Activated T-cell treated with anti-CD3 and anti-CD28 coated beads for 48 hours (primary cell): ENCODE measurements around the gene TTC36.
A peak's percentile ranks its signal among the peaks of the same experiment; 100 is the strongest.
"Not testable (repeated sequence)": the region's sequence is repeated elsewhere in the genome, so short reads cannot be mapped to it uniquely, and the experiment has no call there.

Source experiments
- DNase-seq: peaks from one replicate; pipeline ENCODE4 v3.0.0-alpha.2; 2020; ENCODE audit warnings: low read depth

The TTC36 gene, protein sequence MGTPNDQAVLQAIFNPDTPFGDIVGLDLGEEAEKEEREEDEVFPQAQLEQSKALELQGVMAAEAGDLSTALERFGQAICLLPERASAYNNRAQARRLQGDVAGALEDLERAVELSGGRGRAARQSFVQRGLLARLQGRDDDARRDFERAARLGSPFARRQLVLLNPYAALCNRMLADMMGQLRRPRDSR

DNA sequence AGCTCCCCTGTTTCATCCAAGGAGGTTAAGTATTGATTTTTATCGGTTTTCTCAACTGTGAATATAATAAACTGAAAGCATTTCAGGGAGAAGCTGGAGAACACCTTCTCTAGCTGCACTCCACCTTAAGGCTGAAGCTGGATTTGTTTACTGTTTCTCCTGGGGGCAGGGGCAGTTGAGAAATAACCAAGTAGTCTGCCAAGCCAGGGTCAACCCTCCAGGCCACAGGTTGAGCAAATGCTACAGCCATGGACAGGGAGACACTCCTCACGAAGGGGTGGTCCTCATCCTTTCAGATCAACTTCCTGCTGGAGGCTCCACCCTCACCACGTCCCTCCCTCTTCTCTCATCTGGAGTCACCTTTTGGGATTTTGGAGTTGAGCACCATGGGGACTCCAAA, at the start of gene TTC36:
Gene TTC36, plus strand, starts transcription at position 366 of the 400 bp plus-strand sequence. Its CDS starts 21 bp downstream, at position 387.
- no peak for DNase-seq

DNA sequence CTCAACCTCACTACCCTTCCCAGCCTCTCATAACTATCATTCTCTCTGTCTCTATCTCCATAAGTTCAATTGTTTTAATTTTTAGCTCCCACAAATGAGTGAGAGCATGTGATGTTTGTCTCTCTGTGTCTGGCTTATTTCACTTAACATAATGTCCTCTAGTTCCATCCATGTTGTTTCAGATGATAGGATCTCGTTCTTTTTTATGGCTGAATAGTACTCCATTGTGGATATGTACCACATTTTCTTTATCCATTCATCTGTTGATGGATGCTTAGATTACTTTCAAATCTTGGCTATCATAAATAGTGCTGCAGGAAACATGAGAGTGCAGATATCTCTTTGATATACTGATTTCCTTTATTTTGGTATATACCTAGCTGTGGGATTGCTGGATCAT, 46.0 kb upstream of the TTC36 start:
- not testable (repeated sequence) for DNase-seq

DNA sequence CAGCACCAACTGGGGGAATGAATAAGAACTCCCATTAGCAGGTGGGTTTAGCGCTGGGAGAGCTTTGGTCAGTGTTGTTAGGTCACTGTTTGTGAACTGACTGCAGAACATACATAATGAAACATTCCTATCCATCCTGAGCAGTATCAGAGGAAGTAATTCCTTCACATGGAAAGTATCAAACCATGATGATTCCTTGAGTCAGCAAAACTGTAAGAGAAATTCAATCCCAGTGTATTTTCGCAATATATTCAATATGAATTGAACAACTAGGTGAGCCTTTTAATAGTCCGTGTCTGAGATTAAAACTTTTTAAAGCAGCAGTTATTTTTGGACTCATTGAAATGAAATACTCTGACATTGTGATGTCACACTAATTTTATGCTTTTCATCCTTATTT, 42.9 kb upstream of the TTC36 start:
- DNase-seq: no peak

DNA sequence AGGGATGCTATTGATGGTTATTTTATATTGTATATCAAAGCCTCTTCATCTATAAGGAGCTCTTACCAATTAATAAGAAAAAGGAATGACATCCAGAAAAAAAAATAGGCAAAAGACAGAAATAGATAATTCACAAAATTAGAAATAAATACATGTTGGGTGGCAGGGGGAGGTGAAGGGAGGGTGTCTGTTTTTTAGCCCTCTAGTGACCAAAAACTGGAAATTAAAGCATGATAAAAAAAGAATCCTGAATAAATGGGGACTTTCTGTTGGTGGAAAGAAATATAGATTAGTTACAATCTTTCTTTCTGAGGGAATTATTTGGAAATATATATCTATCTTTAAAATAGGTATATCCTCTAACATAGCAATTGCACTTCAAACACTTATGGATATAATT, 42.0 kb upstream of the TTC36 start:
- no peak for DNase-seq

DNA sequence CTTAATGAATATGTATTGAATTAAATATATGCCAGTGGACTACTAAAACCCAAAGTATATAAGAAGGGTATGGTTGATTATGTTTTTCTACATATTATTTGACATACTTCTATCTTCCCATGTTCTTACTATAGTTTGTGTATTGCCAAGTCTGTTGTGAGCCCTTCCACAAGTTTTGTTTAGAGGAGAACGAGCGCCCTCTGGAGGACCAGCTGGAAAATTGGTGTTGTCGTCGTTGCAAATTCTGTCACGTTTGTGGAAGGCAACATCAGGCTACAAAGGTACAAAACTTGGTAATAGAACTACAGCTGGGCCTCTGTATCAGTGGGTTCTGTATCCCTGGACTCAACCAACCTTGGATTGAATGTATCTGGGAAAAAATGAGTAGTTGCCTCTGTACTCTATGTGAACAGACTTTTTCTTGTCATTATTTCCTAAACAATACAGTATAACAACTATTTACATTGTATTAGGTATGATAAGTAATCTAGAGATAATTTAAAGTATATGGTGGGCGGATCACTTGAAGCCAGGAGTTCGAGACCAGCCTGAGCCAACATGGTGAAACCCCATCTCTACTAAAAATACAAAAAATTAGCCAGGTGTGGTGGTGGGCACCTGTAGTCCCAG, 38.7 kb upstream of the TTC36 start:
- peak; percentile 65 for DNase-seq

DNA sequence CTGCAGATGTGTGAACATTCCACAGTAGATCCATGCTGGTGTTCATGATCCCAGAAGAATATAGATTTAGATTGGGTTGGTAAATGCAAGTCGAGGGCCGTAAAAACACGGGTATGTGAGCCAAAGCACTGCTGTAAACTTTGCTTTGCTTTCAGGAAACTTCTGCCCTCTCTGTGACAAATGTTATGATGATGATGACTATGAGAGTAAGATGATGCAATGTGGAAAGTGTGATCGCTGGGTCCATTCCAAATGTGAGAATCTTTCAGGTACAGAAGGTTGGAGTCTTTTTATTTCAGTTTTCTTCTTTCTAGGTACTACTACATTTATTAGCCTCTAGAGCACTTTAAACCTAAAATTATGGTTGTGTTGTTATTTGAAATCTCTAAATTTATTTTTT, 36.2 kb upstream of the TTC36 start:
- DNase-seq: no peak

DNA sequence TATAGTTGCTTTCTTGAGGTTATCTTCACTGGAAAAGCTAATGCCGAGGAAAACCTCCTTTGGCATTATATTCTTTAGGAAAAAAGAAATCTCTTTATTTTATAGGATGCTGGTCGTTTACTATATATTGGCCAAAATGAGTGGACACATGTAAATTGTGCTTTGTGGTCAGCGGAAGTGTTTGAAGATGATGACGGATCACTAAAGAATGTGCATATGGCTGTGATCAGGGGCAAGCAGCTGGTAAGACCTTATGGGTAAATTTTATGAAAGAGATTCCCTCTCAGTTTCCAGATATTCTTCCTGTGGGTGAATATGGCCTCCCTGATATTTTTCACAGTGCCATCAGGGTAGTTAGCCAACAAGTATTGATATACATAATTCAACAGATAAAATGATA, 29.4 kb upstream of the TTC36 start:
- DNase-seq: no peak

DNA sequence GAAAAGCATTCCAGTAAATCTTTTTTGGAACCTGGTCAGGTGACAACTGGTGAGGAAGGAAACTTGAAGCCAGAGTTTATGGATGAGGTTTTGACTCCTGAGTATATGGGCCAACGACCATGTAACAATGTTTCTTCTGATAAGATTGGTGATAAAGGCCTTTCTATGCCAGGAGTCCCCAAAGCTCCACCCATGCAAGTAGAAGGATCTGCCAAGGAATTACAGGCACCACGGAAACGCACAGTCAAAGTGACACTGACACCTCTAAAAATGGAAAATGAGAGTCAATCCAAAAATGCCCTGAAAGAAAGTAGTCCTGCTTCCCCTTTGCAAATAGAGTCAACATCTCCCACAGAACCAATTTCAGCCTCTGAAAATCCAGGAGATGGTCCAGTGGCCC, 24.1 kb upstream of the TTC36 start:
- DNase-seq: no peak

DNA sequence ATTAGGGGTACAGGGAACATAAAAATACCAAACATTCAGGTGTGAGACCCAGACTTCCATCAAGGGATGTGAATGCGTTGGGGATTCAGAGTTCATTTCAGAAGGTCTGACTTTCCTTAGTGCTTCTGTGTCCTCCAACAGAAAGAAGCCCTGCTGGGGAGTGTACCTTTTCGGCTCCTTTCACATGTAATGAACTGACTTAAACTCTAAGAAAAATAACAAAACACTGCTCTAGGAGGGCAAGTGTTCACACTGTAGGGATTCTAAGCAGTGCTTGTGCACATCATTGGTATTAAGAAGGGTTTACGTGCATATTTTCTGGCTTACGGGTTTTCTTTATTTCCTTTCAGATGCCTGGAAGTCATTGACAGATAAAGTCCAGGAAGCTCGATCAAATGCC, 15.7 kb upstream of the TTC36 start:
- DNase-seq: no peak

DNA sequence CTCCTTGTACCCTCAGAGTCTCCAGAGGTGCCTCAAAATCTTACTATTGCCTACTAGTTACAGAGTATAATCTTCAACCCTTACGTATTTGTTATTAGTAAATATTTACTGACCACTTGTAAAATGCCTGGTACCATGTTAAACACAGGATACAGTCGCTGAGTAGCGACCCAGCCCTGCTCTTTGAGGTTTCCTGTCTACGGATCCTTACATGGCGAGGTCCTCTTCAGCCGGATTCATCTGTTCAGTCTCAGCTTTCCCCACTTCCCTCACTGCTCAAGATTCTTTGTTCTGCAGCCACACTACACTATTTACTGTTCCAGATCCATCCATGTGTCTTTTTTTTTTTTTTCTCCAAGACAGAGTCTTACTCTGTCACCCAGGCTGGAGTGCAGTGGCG, 13.2 kb upstream of the TTC36 start:
- no peak for DNase-seq

DNA sequence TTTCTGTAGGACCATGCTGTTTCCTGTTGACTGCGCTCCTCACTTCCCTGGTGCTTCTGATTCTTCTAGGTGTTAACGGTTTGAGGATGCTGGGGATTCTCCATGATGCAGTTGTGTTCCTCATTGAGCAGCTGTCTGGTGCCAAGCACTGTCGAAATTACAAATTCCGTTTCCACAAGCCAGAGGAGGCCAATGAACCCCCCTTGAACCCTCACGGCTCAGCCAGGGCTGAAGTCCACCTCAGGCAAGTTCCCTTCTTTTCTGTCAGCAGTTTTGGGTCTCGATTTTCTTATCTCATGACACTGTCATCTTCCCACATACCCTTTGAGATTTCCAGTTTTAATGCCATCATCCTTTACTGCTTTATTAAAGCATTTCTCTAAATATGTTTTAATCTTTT, 7.7 kb upstream of the TTC36 start:
- DNase-seq: no peak

DNA sequence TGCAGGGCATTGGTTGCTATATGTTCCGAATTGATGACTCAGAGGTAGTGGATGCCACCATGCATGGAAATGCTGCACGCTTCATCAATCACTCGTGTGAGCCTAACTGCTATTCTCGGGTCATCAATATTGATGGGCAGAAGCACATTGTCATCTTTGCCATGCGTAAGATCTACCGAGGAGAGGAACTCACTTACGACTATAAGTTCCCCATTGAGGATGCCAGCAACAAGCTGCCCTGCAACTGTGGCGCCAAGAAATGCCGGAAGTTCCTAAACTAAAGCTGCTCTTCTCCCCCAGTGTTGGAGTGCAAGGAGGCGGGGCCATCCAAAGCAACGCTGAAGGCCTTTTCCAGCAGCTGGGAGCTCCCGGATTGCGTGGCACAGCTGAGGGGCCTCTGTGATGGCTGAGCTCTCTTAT, 5.4 kb upstream of the TTC36 start:
- no peak for DNase-seq

DNA sequence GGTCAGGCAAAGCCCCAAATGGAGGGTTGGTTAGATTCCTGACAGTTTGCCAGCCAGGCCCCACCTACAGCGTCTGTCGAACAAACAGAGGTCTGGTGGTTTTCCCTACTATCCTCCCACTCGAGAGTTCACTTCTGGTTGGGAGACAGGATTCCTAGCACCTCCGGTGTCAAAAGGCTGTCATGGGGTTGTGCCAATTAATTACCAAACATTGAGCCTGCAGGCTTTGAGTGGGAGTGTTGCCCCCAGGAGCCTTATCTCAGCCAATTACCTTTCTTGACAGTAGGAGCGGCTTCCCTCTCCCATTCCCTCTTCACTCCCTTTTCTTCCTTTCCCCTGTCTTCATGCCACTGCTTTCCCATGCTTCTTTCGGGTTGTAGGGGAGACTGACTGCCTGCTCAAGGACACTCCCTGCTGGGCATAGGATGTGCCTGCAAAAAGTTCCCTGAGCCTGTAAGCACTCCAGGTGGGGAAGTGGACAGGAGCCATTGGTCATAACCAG, 4.7 kb upstream of the TTC36 start:
- DNase-seq: no peak

DNA sequence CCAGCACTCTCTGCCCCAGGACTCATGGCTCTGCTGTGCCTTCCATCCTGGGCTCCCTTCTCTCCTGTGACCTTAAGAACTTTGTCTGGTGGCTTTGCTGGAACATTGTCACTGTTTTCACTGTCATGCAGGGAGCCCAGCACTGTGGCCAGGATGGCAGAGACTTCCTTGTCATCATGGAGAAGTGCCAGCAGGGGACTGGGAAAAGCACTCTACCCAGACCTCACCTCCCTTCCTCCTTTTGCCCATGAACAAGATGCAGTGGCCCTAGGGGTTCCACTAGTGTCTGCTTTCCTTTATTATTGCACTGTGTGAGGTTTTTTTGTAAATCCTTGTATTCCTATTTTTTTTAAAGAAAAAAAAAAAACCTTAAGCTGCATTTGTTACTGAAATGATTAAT, 2.9 kb upstream of the TTC36 start:
- no peak for DNase-seq

DNA sequence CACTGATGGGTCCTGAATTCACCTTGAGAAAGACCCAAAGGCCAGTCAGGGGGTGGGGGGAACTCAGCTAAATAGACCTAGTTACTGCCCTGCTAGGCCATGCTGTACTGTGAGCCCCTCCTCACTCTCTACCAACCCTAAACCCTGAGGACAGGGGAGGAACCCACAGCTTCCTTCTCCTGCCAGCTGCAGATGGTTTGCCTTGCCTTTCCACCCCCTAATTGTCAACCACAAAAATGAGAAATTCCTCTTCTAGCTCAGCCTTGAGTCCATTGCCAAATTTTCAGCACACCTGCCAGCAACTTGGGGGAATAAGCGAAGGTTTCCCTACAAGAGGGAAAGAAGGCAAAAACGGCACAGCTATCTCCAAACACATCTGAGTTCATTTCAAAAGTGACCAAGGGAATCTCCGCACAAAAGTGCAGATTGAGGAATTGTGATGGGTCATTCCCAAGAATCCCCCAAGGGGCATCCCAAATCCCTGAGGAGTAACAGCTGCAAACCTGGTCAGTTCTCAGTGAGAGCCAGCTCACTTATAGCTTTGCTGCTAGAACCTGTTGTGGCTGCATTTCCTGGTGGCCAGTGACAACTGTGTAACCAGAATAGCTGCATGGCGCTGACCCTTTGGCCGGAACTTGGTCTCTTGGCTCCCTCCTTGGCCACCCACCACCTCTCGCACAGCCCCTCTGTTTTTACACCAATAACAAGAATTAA, 2.4 kb upstream of the TTC36 start:
- DNase-seq: no peak

DNA sequence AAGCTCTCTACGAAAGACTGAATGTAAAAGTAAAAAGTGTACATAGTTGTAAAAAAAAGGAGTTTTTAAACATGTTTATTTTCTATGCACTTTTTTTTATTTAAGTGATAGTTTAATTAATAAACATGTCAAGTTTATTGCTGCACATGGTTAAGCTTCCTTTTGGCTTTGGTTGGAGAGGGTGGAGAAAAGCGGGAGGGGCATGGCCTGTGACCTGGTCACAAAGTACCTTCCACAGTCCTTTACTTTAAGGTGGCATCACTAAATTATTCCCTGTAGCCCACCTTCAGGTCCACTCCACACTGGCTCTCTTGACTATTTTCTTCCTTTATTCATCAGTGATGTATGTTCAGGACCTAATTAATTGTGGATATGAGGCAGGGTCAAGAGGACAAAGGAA, 586 bp upstream of the TTC36 start:
- no peak for DNase-seq

DNA sequence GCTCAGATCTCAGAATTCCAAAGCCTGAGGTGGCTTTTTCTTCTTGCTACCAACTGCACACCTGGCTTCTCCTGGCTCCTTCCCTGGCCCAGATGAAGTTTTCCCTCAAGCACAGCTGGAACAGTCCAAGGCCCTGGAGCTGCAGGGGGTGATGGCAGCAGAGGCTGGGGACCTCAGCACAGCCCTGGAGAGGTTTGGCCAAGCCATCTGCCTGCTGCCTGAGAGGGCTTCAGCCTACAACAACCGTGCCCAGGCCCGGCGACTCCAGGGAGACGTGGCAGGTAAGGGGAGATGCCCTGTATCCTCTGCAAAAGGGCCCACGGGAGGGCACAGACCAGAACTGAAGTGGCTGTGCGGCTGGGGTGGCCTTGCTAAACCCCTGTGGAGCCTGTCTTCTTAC, 1.2 kb downstream of the TTC36 start:
- no peak for DNase-seq

DNA sequence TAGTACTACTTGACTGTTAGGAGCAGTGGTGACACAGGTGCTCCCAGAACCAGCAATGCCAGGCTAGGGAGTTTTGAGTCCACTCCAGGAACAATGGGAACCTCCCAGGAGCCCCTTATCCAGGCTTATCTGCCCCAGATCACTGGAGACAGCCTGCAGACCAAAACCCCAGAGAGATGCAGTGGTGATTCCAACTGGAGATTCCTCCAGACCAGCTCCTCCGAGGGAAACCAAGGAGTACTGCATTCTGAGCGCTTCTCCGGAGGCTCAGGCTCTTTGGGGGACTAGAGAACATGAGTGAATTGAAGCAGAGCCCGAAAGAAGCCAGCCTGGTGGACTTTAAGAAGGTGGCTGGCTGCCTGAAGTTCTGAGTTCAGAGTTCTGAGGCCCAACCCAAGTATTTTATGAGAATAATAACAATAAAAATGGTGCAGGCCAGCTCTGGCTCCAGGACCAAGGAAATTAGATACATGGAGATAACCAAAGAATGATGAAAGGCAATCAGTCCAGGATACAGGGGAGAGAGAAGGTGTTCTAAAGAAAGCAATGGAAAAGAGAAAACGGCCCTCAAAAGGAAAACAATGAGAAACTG, 2.4 kb downstream of the TTC36 start:
- DNase-seq: no peak

DNA sequence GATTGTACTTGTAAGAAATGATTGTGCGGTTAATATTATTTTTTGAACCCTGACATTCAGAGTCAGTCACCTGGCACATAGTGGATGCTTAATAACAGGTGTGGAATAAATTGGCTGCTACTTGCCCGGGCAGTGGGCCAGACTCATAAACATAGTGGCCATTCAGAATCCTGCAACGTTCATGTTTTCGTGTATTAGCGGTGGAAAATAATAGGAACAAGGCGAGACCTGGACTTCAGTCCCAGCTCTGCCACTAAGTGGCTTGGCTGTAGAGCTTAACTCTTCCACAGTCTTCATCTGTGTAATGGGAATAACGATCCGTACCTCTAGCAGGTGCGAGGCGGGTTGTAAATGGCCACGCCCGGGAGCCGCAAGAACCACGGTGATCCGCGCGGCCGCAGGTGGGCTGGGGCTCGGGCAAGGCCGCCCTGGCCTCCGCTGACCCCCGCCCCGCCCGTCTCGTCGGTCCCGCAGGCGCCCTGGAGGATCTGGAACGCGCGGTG, 3.0 kb downstream of the TTC36 start:
- DNase-seq: no peak

DNA sequence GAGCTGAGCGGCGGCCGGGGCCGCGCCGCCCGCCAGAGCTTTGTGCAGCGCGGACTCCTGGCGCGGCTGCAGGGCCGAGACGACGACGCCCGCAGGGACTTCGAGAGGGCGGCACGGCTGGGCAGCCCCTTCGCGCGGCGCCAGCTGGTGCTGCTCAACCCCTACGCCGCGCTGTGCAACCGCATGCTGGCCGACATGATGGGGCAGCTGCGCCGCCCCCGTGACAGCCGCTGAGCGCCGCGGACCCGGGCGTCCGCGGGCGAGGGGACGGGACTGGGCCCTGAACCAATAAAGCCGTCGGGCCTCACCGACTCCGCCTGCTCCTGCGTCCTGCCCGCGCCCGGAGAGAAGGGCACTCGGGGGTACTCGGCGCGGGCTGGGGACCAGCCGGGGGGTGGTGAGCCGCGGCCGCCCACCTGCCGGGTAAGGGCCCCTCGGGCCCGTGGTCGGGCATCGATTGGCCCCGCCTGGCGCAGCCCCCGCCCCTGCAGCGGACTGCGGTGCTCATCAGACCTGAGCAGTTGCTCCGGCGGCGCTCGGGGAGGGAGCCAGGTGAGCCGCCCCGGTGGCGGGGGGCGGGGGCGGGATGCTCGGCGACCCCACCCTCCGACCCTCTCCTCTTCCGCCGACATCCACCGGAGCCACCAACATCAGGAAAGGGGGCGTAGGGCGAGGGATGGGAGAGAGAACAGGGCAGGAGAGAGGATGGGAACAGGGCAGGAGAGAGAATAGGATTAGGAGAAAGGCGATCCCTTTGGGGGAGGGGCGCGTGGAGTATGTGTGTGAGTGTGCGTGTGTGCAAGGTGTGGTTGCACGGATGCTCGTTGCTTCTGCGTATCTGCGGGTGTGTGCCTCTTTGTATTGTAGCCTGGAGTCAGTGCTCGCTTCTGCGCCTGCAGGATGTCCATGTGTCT, 3.7 kb downstream of the TTC36 start, which contains the start of gene TMEM25:
Gene TMEM25, plus strand, starts transcription at position 510 of the 914 bp plus-strand sequence. CDS start 610 bp downstream, outside the sequence.
- DNase-seq: peak; percentile 72

DNA sequence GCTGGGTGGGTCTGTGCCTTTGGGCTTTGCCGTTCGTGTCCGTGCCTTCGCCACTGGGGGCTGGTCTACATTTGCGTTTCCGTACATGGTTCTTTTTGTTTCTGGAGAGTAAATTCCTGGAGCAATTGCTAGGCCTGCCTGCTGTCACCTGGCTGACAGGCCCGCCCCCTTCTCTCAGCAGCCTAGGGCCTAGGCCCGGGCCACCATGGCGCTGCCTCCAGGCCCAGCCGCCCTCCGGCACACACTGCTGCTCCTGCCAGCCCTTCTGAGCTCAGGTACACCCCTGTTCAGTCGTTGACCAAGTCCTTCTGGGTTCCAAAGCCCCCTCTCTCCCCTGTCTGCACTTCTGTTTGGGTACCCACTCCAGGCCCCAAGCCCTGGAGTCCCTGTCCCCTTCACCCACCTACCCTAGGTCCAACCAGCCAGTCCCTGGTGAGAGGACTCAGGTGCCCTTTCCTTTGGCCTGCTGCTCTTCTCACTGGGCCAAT, 4.4 kb downstream of the TTC36 start:
- DNase-seq: peak; percentile 6
